ENCODE measurements around the gene RAET1L. TPM values are rescaled to one million over a fixed set of nuclear protein-coding genes. Genes with fewer than 3 reads are reported as not detected.

RAET1L gene
- total and polyA plus RNA-seq, 2 donors (not counting 3 experiments of a cell fraction or from before 2014, with no cell fraction given) = not detected

DNA sequence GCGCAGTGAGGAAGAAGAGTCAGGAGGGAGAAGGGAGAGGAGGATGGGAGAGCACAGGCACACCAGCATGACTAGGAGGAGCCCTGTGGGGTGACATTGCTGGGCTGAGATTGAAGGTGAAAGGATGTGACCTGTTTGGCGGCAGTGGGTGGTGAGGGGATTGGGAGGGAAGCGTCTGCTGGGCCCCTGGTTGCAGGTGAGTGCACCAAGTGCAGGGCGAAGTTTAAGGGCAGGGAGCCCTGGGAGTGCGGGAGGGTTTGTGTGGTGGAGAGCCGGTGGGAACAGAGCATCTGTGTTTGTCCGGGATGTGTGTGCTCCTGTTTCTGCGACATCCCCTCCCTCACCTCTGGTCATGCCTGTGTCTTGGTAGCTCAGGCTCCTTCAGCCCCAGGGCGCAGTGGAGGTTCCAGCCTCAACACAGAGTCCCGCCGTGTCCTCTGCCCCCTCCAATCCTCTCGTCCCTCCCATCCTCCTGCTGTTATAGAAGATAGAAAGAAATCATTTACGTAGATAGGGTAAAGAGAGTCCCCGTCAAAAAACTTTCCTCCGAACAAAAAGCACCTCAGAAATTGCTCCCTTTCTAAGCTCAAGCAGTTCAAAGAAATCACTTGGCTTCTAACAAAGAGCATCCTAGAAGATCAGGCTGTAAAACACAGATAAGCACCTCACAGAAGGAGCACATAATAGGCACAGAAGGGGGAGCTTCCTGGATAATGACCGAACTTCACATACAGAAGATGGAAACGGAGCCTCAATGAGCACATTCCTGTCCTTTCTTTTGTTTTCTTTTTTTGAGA is 36.6 kb downstream of the RAET1L start:
- Histone ChIP-seq H3K36me3 (ENCODE audit: control insufficient read depth in 2 of 2, extremely low read depth in 1 of 2, insufficient read depth in 2 of 2, low read length in 2 of 2) (no peaks in the 10 kb centered on the region), H3K27me3 (ENCODE audit: control insufficient read depth in 2 of 2, insufficient read depth in 2 of 2, low read length in 2 of 2) (peaks cover 86 to 88% of the 10 kb centered on the region in 2 experiments), H4K20me1 (replicated peaks; ENCODE audit: control insufficient read depth, extremely low read depth, insufficient read depth, low read length) (no peaks in the 10 kb centered on the region), H3K9me1 (replicated peaks; ENCODE audit: control insufficient read depth, extremely low read depth, insufficient read depth, low read length) (no peaks in the 10 kb centered on the region), H3K4me3 (replicated peaks in 1 of 3; ENCODE audit: insufficient read depth in 1 of 3, low read depth in 1 of 3, low read length in 3 of 3) (no peak overlapping the region), H3K79me2 (ENCODE audit: control insufficient read depth, insufficient read depth, low read length) (no peaks in the 10 kb centered on the region), H3K4me1 (ENCODE audit: control insufficient read depth, extremely low read depth, insufficient read depth, low read length) (peaks cover 6% of the 10 kb centered on the region), H3K9ac (replicated peaks; ENCODE audit: extremely low read depth, insufficient read depth, low read length) (no peak overlapping the region), H3K9me3 (replicated peaks; ENCODE audit: control insufficient read depth, insufficient read depth, low read length) (no peaks in the 10 kb centered on the region), H3K27ac (ENCODE audit: insufficient read depth, low read depth, low read length) (no peak overlapping the region), H2AFZ (ENCODE audit: low read depth, low read length) (no peak overlapping the region), H3K4me2 (ENCODE audit: insufficient read depth, low read length) (no peak overlapping the region)
- TF ChIP-seq JUN (IDR thresholded peaks at IDR 0.05; ENCODE audit: borderline replicate concordance, insufficient read depth, insufficient read length, low read depth) (no peak), POLR2A (IDR thresholded peaks at IDR 0.05; ENCODE audit: low read depth, low read length) (no peak), EZH2 (IDR thresholded peaks at IDR 0.05; ENCODE audit: borderline replicate concordance, low read depth, low read length, severe bottlenecking) (no peak), GATA2 (IDR thresholded peaks at IDR 0.05; ENCODE audit: insufficient read depth, insufficient read length, low read depth, low read length) (no peak)
- TF ChIP-seq, protein P1, sequence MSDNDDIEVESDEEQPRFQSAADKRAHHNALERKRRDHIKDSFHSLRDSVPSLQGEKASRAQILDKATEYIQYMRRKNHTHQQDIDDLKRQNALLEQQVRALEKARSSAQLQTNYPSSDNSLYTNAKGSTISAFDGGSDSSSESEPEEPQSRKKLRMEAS (IDR thresholded peaks at IDR 0.05; ENCODE audit: insufficient read depth, insufficient read length) = no peak
- ChIA-PET CTCF (no interaction called here), POLR2A (no interaction called here)
- intact Hi-C loops (cut with micrococcal nuclease) (no loop called here), dilution Hi-C loops (cut with MboI; ENCODE audit: extremely low pct_ligation_motif_present, low sequenced_read_pairs) (no loop called here)
- DNase-seq (ENCODE audit: low read depth, low spot score) (no peak), FAIRE-seq (no peak)
- BruUV-seq (replicated peaks) = no TSS peak

DNA sequence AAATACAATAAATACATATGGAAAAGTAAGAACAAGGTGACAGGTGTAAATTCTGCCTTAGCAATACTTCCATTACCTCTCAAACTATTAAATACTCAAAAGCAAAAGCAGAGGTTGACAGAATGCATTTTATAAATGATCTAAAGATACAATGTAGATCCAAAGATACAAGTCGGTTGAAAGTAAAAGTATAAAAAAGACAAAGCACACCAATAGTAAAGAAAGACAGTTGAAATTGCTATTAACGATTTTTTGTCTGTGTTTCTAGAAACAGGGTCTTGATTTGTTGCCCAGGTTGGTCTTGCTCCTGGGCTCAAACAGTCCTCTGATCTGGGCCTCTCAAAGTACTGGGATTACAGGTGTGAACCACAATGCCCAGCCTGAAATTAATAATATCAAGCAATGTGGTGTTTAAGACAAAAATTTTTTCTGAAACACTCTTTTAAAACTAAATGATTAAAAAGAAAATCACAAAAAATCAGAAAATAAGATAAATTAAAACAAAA is 37.7 kb downstream of the RAET1L start:
- BruUV-seq (replicated peaks) = no TSS peak
- H3K27ac ChIP-seq (ENCODE audit: insufficient read depth, low read depth, low read length) = no peak overlapping the region
- DNase-seq (ENCODE audit: low read depth, low spot score) (no peak), FAIRE-seq (no peak)
- TF ChIP-seq, protein P2, sequence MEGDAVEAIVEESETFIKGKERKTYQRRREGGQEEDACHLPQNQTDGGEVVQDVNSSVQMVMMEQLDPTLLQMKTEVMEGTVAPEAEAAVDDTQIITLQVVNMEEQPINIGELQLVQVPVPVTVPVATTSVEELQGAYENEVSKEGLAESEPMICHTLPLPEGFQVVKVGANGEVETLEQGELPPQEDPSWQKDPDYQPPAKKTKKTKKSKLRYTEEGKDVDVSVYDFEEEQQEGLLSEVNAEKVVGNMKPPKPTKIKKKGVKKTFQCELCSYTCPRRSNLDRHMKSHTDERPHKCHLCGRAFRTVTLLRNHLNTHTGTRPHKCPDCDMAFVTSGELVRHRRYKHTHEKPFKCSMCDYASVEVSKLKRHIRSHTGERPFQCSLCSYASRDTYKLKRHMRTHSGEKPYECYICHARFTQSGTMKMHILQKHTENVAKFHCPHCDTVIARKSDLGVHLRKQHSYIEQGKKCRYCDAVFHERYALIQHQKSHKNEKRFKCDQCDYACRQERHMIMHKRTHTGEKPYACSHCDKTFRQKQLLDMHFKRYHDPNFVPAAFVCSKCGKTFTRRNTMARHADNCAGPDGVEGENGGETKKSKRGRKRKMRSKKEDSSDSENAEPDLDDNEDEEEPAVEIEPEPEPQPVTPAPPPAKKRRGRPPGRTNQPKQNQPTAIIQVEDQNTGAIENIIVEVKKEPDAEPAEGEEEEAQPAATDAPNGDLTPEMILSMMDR (IDR thresholded peaks at IDR 0.05; ENCODE audit: extremely low read depth in 1 of 2, insufficient read depth in 1 of 2, low read depth in 1 of 2, low read length in 2 of 2) = no peak
- TF ChIP-seq MYC (IDR thresholded peaks at IDR 0.05; ENCODE audit: low read depth, low read length) (no peak), JUN (IDR thresholded peaks at IDR 0.05; ENCODE audit: borderline replicate concordance, insufficient read depth, insufficient read length, low read depth) (no peak), GATA2 (IDR thresholded peaks at IDR 0.05; ENCODE audit: insufficient read depth, insufficient read length, low read depth, low read length) (no peak), POLR2AphosphoS5 (IDR thresholded peaks at IDR 0.05; ENCODE audit: insufficient read depth, low read depth, low read length) (no peak), EZH2 (IDR thresholded peaks at IDR 0.05; ENCODE audit: borderline replicate concordance, low read depth, low read length, severe bottlenecking) (no peak), FOS (IDR thresholded peaks at IDR 0.05; ENCODE audit: borderline replicate concordance, insufficient read depth, low read length) (no peak), POLR2A (IDR thresholded peaks at IDR 0.05; ENCODE audit: low read depth, low read length) (no peak)
- TF ChIP-seq, protein P1 (IDR thresholded peaks at IDR 0.05; ENCODE audit: insufficient read depth, insufficient read length) = no peak
- H3K9me3 ChIP-seq (replicated peaks; ENCODE audit: control insufficient read depth, insufficient read depth, low read length) = no peaks in the 10 kb centered on the region
- H3K4me2 ChIP-seq (ENCODE audit: insufficient read depth, low read length) = no peak overlapping the region
- dilution Hi-C loops (cut with MboI; ENCODE audit: extremely low pct_ligation_motif_present, low sequenced_read_pairs) = no loop called here
- H3K4me1 ChIP-seq (ENCODE audit: control insufficient read depth, extremely low read depth, insufficient read depth, low read length) = peaks cover 6% of the 10 kb centered on the region
- intact Hi-C loops (cut with micrococcal nuclease) = no loop called here
- no peaks in the 10 kb centered on the region for H4K20me1 ChIP-seq (replicated peaks; ENCODE audit: control insufficient read depth, extremely low read depth, insufficient read depth, low read length)
- no peak overlapping the region for H3K9ac ChIP-seq (replicated peaks; ENCODE audit: extremely low read depth, insufficient read depth, low read length)
- H3K36me3 ChIP-seq (ENCODE audit: control insufficient read depth in 2 of 2, extremely low read depth in 1 of 2, insufficient read depth in 2 of 2, low read length in 2 of 2) = no peaks in the 10 kb centered on the region
- no peak overlapping the region for H3K4me3 ChIP-seq (replicated peaks in 1 of 3; ENCODE audit: insufficient read depth in 1 of 3, low read depth in 1 of 3, low read length in 3 of 3)
- no peaks in the 10 kb centered on the region for H3K79me2 ChIP-seq (ENCODE audit: control insufficient read depth, insufficient read depth, low read length)
- H2AFZ ChIP-seq (ENCODE audit: low read depth, low read length) = no peak overlapping the region
- CTCF ChIA-PET = no interaction called here
- POLR2A ChIA-PET = no interaction called here
- H3K27me3 ChIP-seq (ENCODE audit: control insufficient read depth in 2 of 2, insufficient read depth in 2 of 2, low read length in 2 of 2) = peaks cover 85 to 92% of the 10 kb centered on the region in 2 experiments
- no peaks in the 10 kb centered on the region for H3K9me1 ChIP-seq (replicated peaks; ENCODE audit: control insufficient read depth, extremely low read depth, insufficient read depth, low read length)
